ENCODE results near the gene BARD1. TPM values are rescaled to one million over a fixed set of nuclear protein-coding genes. Genes with fewer than 3 reads are reported as not detected.

Gene BARD1
- total and polyA plus RNA-seq, 2 donors (not counting 1 experiment from before 2014, with no cell fraction given), result 4.3 to 20.7 TPM

DNA sequence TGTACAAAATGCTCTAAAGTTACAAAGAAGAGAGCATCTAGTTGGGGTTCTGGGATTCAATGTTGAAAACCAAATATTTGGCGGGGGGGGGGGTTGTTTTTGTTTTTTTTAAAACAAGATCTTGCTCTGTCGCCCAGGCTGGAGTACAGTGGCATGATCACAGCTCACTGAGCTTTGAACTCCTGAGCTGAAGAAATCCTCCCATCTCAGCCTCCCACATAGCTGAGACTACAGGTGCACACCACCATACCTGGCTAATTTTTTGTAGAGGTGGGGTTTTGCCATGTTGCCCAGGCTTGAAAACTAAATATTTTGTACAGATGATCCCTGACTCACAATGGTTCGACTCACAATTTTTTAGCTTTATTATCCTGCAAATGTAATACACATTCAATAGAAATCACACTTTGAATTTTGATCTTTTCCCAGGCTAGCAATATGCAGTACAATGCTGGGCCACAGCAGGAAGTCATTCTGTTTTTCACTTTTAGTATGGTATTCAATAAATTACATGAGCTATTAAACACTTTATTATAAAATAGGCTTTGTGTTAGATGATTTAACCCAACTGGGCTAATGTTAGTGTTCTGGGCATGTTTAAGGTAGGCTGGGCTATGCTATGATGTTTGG, 7.6 kb downstream of the BARD1 start:
- Histone ChIP-seq H3K27ac (ENCODE audit: low read length in 2 of 2) (no peak overlapping the region), H4K20me1 (ENCODE audit: control insufficient read depth, insufficient read depth, low read length, poor library complexity, severe bottlenecking) (peaks cover 20% of the 10 kb centered on the region), H3K9ac (ENCODE audit: low read length) (no peak overlapping the region), H3K79me2 (ENCODE audit: control insufficient read depth, insufficient read depth, low read length) (peaks cover 87% of the 10 kb centered on the region), H2AFZ (ENCODE audit: insufficient read depth, low read depth, low read length, poor library complexity, severe bottlenecking) (no peak overlapping the region), H3K27me3 (replicated peaks in 1 of 4; ENCODE audit: control extremely low read depth in 1 of 4, control insufficient read depth in 3 of 4, insufficient read depth in 4 of 4, low read length in 3 of 4) (no peaks in the 10 kb centered on the region), H3K4me1 (ENCODE audit: control insufficient read depth in 2 of 2, insufficient read depth in 2 of 2, low read length in 2 of 2) (peaks cover 0 to under 1% of the 10 kb centered on the region in 2 donors), H3K9me3 (ENCODE audit: control extremely low read depth in 1 of 3, control insufficient read depth in 2 of 3, insufficient read depth in 1 of 3, low read length in 2 of 3) (no peaks in the 10 kb centered on the region), H3K36me3 (replicated peaks in 1 of 2; ENCODE audit: control extremely low read depth in 1 of 2, control insufficient read depth in 1 of 2, extremely low read depth in 1 of 2, insufficient read depth in 2 of 2, low read length in 1 of 2) (peaks cover 0 to 4% of the 10 kb centered on the region in 2 experiments), H3K4me3 (ENCODE audit: control extremely low read depth in 1 of 5, extremely low read depth in 1 of 5, insufficient read depth in 1 of 5, low read depth in 2 of 5, low read length in 4 of 5) (no peak overlapping the region), H3K4me2 (replicated peaks; ENCODE audit: low read depth, low read length, poor library complexity, severe bottlenecking) (no peak overlapping the region)
- ChIA-PET POLR2A (no interaction called here), CTCF (interaction anchor here (0.6 kb wide), 1 partner anchor 1263 kb away, joined by 3 read pairs; no protein-coding TSS in a partner anchor)
- no peak for ATAC-seq (ENCODE audit: low read depth)
- DNase-seq, result no peak
- WGBS (ENCODE audit: insufficient coverage), result no CpG with 5 or more reads among the region's 3 CpGs
- Mint-ChIP-seq H3K9me3 (ENCODE audit: insufficient read depth) (no peaks in the 10 kb centered on the region), H3K4me3 (no peak overlapping the region), H3K27me3 (no peaks in the 10 kb centered on the region), H3K27ac (no peak overlapping the region), H3K4me1 (peaks cover 24% of the 10 kb centered on the region)
- TF ChIP-seq EZH2 (IDR thresholded peaks at IDR 0.05; ENCODE audit: borderline replicate concordance, insufficient read depth, low read depth, low read length, poor library complexity, severe bottlenecking), result no peak
- TF ChIP-seq, protein P1, sequence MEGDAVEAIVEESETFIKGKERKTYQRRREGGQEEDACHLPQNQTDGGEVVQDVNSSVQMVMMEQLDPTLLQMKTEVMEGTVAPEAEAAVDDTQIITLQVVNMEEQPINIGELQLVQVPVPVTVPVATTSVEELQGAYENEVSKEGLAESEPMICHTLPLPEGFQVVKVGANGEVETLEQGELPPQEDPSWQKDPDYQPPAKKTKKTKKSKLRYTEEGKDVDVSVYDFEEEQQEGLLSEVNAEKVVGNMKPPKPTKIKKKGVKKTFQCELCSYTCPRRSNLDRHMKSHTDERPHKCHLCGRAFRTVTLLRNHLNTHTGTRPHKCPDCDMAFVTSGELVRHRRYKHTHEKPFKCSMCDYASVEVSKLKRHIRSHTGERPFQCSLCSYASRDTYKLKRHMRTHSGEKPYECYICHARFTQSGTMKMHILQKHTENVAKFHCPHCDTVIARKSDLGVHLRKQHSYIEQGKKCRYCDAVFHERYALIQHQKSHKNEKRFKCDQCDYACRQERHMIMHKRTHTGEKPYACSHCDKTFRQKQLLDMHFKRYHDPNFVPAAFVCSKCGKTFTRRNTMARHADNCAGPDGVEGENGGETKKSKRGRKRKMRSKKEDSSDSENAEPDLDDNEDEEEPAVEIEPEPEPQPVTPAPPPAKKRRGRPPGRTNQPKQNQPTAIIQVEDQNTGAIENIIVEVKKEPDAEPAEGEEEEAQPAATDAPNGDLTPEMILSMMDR (IDR thresholded peaks at IDR 0.05), result no peak
- intact Hi-C loops (cut with micrococcal nuclease), result no loop called here

DNA sequence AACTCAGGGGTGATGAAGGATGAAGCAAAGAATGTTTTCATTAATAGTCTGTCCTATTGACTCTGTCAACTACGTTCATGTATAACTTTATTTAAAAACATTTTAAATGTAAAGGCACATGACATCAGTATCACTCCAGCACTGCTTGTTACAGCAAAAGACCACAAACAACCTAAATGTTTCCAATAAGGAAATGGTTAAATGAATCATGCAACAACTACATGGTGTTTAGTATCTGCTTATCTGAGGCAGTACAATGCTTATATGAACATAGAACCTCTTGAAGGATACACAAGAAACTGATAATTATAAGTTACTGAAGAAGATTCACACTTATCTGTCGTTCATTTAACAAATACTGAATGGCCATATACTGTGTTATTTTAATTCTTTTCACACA, 8.4 kb downstream of the BARD1 start:
- H3K4me1 Mint-ChIP-seq, result peaks cover 25% of the 10 kb centered on the region
- Histone ChIP-seq H3K4me3 (ENCODE audit: control extremely low read depth in 1 of 5, extremely low read depth in 1 of 5, insufficient read depth in 1 of 5, low read depth in 2 of 5, low read length in 4 of 5) (no peak overlapping the region), H3K4me1 (ENCODE audit: control insufficient read depth in 2 of 2, insufficient read depth in 2 of 2, low read length in 2 of 2) (no peaks in the 10 kb centered on the region), H3K4me2 (replicated peaks; ENCODE audit: low read depth, low read length, poor library complexity, severe bottlenecking) (no peak overlapping the region), H3K27me3 (replicated peaks in 1 of 4; ENCODE audit: control extremely low read depth in 1 of 4, control insufficient read depth in 3 of 4, insufficient read depth in 4 of 4, low read length in 3 of 4) (no peaks in the 10 kb centered on the region), H2AFZ (ENCODE audit: insufficient read depth, low read depth, low read length, poor library complexity, severe bottlenecking) (no peak overlapping the region), H3K9ac (ENCODE audit: low read length) (no peak overlapping the region), H3K27ac (ENCODE audit: low read length in 2 of 2) (no peak overlapping the region), H4K20me1 (ENCODE audit: control insufficient read depth, insufficient read depth, low read length, poor library complexity, severe bottlenecking) (peaks cover 20% of the 10 kb centered on the region), H3K79me2 (ENCODE audit: control insufficient read depth, insufficient read depth, low read length) (peaks cover 82% of the 10 kb centered on the region), H3K9me3 (ENCODE audit: control extremely low read depth in 1 of 3, control insufficient read depth in 2 of 3, insufficient read depth in 1 of 3, low read length in 2 of 3) (no peaks in the 10 kb centered on the region), H3K36me3 (replicated peaks in 1 of 2; ENCODE audit: control extremely low read depth in 1 of 2, control insufficient read depth in 1 of 2, extremely low read depth in 1 of 2, insufficient read depth in 2 of 2, low read length in 1 of 2) (peaks cover 0 to 3% of the 10 kb centered on the region in 2 experiments)
- POLR2A ChIA-PET, result no interaction called here
- no peak overlapping the region for H3K27ac Mint-ChIP-seq
- no peak for ATAC-seq (ENCODE audit: low read depth)
- no peaks in the 10 kb centered on the region for H3K27me3 Mint-ChIP-seq
- no peak overlapping the region for H3K4me3 Mint-ChIP-seq
- CTCF ChIA-PET, result no interaction called here
- no CpG with 5 or more reads among the region's 2 CpGs for WGBS (ENCODE audit: insufficient coverage)
- TF ChIP-seq EZH2 (IDR thresholded peaks at IDR 0.05; ENCODE audit: borderline replicate concordance, insufficient read depth, low read depth, low read length, poor library complexity, severe bottlenecking), result no peak
- TF ChIP-seq, protein P1 (IDR thresholded peaks at IDR 0.05), result no peak
- no peaks in the 10 kb centered on the region for H3K9me3 Mint-ChIP-seq (ENCODE audit: insufficient read depth)
- intact Hi-C loops (cut with micrococcal nuclease), result no loop called here
- no peak for DNase-seq
